DND-41 (cell line): ENCODE data around the gene FLT3.

ENCODE experiments used
- CTCF ChIP-seq: IDR thresholded peaks from 2 replicates; pipeline ENCODE4 v1.5.1; 2012; ENCODE audit warnings: borderline replicate concordance, low read length, moderate library complexity, mild to moderate bottlenecking; ENCODE audit not compliant: poor library complexity, severe bottlenecking; ENCODE audit errors: extremely low read depth
- EZH2 ChIP-seq: IDR thresholded peaks from 3 replicates; pipeline ENCODE4 v1.6.1; 2012; ENCODE audit warnings: borderline replicate concordance, low read depth, mild to moderate bottlenecking, moderate library complexity, low read length, inconsistent platforms; ENCODE audit not compliant: severe bottlenecking

DNA sequence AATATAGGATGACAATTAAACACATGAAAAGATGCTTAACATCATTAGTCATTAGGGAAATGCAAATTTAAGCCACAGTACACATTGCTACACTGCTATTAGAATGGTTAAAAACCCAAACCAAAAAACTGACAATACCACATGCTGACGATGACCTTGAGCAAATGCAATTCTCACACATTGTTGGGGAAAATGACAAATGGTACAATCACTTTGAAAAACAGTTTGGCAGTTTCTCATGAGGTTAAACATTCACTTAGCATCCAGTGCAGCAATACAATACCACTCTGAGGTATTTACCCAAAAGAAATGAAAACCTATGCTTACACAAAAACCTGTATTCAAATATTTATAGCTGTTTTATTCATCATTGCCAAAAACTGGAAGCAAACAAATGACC, 11.3 kb downstream of the FLT3 start:
- no peak for TF ChIP-seq CTCF
- TF ChIP-seq EZH2 = no peak
